ENCODE data around the gene FUBP3. TPM values are rescaled to one million over a fixed set of nuclear protein-coding genes. Genes with fewer than 3 reads are reported as not detected.
"Not testable (repeated sequence)": the region's sequence is repeated elsewhere in the genome, so short reads cannot be mapped to it uniquely, and the experiment has no call there.

FUBP3 gene
- total RNA-seq, 4 donors from 2014 or later, result 26.5 to 147 (median 33.7) TPM

- H3K4me1 ChIP-seq, result peaks cover 16% of the 10 kb centered on the region
- WGBS, result 9% methylated on average over 21 of the region's 116 CpGs
- peak overlapping the region; percentile 60 for H3K4me3 ChIP-seq
- H3K27me3 ChIP-seq, result peaks cover 18% of the 10 kb centered on the region
- no peak for DNase-seq (ENCODE audit: low spot score in 2 of 2)
- TF ChIP-seq POLR2A (IDR thresholded peaks at IDR 0.05) (no peak), EP300 (IDR thresholded peaks at IDR 0.05) (no peak), POLR2AphosphoS5 (IDR thresholded peaks at IDR 0.05) (no peak)
- TF ChIP-seq, protein P1, sequence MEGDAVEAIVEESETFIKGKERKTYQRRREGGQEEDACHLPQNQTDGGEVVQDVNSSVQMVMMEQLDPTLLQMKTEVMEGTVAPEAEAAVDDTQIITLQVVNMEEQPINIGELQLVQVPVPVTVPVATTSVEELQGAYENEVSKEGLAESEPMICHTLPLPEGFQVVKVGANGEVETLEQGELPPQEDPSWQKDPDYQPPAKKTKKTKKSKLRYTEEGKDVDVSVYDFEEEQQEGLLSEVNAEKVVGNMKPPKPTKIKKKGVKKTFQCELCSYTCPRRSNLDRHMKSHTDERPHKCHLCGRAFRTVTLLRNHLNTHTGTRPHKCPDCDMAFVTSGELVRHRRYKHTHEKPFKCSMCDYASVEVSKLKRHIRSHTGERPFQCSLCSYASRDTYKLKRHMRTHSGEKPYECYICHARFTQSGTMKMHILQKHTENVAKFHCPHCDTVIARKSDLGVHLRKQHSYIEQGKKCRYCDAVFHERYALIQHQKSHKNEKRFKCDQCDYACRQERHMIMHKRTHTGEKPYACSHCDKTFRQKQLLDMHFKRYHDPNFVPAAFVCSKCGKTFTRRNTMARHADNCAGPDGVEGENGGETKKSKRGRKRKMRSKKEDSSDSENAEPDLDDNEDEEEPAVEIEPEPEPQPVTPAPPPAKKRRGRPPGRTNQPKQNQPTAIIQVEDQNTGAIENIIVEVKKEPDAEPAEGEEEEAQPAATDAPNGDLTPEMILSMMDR (IDR thresholded peaks at IDR 0.05), result no peak
- no peaks in the 10 kb centered on the region for H3K36me3 ChIP-seq
- no peak overlapping the region for H3K27ac ChIP-seq
- no peaks in the 10 kb centered on the region for H3K9me3 ChIP-seq
These were observed 101.7 kb downstream of the FUBP3 start for GRCh38 chr9:130680836-130681768.

DNA sequence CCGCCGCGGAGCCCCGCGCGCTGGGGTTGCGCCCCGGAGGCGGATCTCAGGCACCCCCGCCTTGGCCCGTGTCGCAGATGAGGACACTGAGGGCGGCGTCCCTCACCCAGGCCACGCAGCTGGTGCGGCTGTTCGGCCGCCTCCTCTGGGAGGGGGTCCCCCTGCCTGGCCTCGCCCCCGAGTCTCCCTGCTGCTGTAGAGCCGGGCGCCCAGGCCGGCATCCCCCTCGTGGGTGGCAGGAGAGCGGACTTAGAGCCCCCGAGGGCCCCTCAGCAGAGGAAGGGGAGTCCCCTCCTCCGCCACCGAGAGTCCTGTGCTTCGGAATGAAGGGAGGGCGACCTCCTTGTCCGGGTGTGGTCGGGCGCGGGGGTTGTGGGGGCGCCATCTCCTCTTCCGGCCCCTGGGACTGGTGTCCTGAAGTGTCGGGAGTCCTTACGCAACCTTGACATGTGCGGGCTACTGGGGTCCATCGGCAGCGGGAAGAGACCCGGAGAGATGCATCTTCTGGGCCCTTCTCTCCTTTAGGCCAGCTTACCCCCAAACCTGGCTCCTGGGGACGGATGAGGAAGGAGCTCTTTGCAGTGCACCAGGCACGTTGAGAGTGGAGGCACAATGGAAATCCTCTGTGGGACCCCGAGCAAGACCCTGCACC lies 102.5 kb downstream of the FUBP3 start:
- under 1% methylated on average over 21 of the region's 45 CpGs for WGBS
- H3K36me3 ChIP-seq, result no peaks in the 10 kb centered on the region
- H3K4me3 ChIP-seq, result peak overlapping the region; percentile 60
- H3K9me3 ChIP-seq, result no peaks in the 10 kb centered on the region
- no peak overlapping the region for H3K27ac ChIP-seq
- TF ChIP-seq POLR2AphosphoS5 (IDR thresholded peaks at IDR 0.05) (no peak), POLR2A (IDR thresholded peaks at IDR 0.05) (no peak), EP300 (IDR thresholded peaks at IDR 0.05) (no peak)
- TF ChIP-seq, protein P1 (IDR thresholded peaks at IDR 0.05), result no peak
- DNase-seq (ENCODE audit: low spot score in 2 of 2), result no peak
- peaks cover 16% of the 10 kb centered on the region for H3K4me1 ChIP-seq
- H3K27me3 ChIP-seq, result peaks cover 18% of the 10 kb centered on the region

- DNase-seq (ENCODE audit: low spot score in 2 of 2), result no peak
- TF ChIP-seq, protein P1 (IDR thresholded peaks at IDR 0.05), result peak; percentile 56 to 71
- no peak for TF ChIP-seq POLR2AphosphoS5 (IDR thresholded peaks at IDR 0.05)
- TF ChIP-seq EP300 (IDR thresholded peaks at IDR 0.05), result no peak
- no peak overlapping the region for H3K27ac ChIP-seq
These were observed 103.2 kb downstream of the FUBP3 start for GRCh38 chr9:130682421-130683121.

GRCh38 chr9:130685104-130685503 lies 105.7 kb downstream of the FUBP3 start:
- Histone ChIP-seq H3K27me3 (peaks cover 8% of the 10 kb centered on the region), H3K4me3 (no peak overlapping the region), H3K36me3 (no peaks in the 10 kb centered on the region), H3K9me3 (no peaks in the 10 kb centered on the region), H3K27ac (no peak overlapping the region), H3K4me1 (peaks cover 19% of the 10 kb centered on the region)
- no peak for TF ChIP-seq POLR2AphosphoS5 (IDR thresholded peaks at IDR 0.05)
- TF ChIP-seq EP300 (IDR thresholded peaks at IDR 0.05), result no peak
- TF ChIP-seq, protein P1 (IDR thresholded peaks at IDR 0.05), result no peak
- TF ChIP-seq POLR2A (IDR thresholded peaks at IDR 0.05), result no peak
- DNase-seq (ENCODE audit: low spot score in 2 of 2), result no peak

More at GRCh38 chr9:130682421-130683121, 103.2 kb downstream of the FUBP3 start:
- Histone ChIP-seq H3K4me3 (peak overlapping the region; percentile 60), H3K4me1 (peaks cover 16% of the 10 kb centered on the region), H3K27me3 (peaks cover 18% of the 10 kb centered on the region), H3K36me3 (no peaks in the 10 kb centered on the region), H3K9me3 (no peaks in the 10 kb centered on the region)
- WGBS, result 5% methylated on average over 20 of the region's 22 CpGs

- 92% methylated on average over 8 of the region's 11 CpGs for WGBS
- H3K27me3 ChIP-seq; H3K27ac ChIP-seq; H3K36me3 ChIP-seq; H3K4me3 ChIP-seq; DNase-seq (ENCODE audit: low spot score in 2 of 2); H3K9me3 ChIP-seq: not testable (repeated sequence)
- peaks cover 22% of the 10 kb centered on the region for H3K4me1 ChIP-seq
These were observed 106.6 kb downstream of the FUBP3 start for GRCh38 chr9:130685945-130686344.

Data from suprapubic skin (tissue), 4 donors.